B cell (primary cell): ENCODE data around the gene SOX6. TPM values are rescaled to one million over a fixed set of nuclear protein-coding genes. Genes with fewer than 3 reads are reported as not detected.

Experiments
- ATAC-seq: fragments of 200-7000 bp; cut with Tn5 transposase; one replicate; pipeline ENCODE4 v1.10.0; 2021; ENCODE audit warnings: low read depth, mild to moderate bottlenecking, moderate number of reproducible peaks, moderate library complexity
- CTCF ChIA-PET: fragments of 350-600 bp; sonication (Branson Sonifier 250); formaldehyde crosslinking; loops from one replicate; lab custom pipeline; 2021; ENCODE audit warnings: antibody characterized with exemption, inconsistent platforms; lab: Charles Lee
- POLR2A ChIA-PET: fragments of 350-600 bp; sonication (Branson Sonifier 250); formaldehyde crosslinking; loops from one replicate; lab custom pipeline; 2021; ENCODE audit warnings: antibody characterized with exemption; lab: Charles Lee
- DNase-seq: peaks from one replicate; pipeline ENCODE4 v3.0.0; 2013
- H2AFZ ChIP-seq: 2 replicates; pipeline ENCODE4 v1.6.1; 2012; ENCODE audit warnings: mild to moderate bottlenecking, low read depth, low read length; ENCODE audit not compliant: insufficient read depth, poor library complexity, severe bottlenecking
- H3K27ac ChIP-seq, 2 donors: 1 replicate in 1 of 2; 2 replicates in 1 of 2; pipeline ENCODE4 v1.5.1; 2012 to 2013; ENCODE audit warnings: low read length in 2 of 2, mild to moderate bottlenecking in 2 of 2, moderate library complexity in 1 of 2
- H3K27me3 ChIP-seq, 4 experiments: fragments of 200-600 bp in 1 of 4; sonication (generic) in 1 of 4; replicated peaks in 1 of 4; 1 replicate in 2 of 4; 2 replicates in 2 of 4; pipeline versions ENCODE4 v1.6.1 to v1.7.0; 2013 to 2016; ENCODE audit warnings: low read length in 3 of 4, mild to moderate bottlenecking in 2 of 4, mixed read lengths in 1 of 4, moderate library complexity in 1 of 4; ENCODE audit not compliant: insufficient read depth in 4 of 4, control insufficient read depth in 3 of 4; ENCODE audit errors: control extremely low read depth in 1 of 4
- H3K36me3 ChIP-seq, 2 experiments: replicated peaks in 1 of 2; 1 replicate in 1 of 2; 2 replicates in 1 of 2; pipeline versions ENCODE4 v1.6.1 to v1.7.1; 2013; ENCODE audit warnings: low read length in 1 of 2; ENCODE audit not compliant: insufficient read depth in 2 of 2, control insufficient read depth in 1 of 2; ENCODE audit errors: control extremely low read depth in 1 of 2, extremely low read depth in 1 of 2
- H3K4me1 ChIP-seq, 2 donors: fragments of 200-600 bp in 1 of 2; sonication (generic) in 1 of 2; 1 replicate in 1 of 2; 2 replicates in 1 of 2; pipeline versions ENCODE4 v1.5.1 to v1.6.1; 2013 to 2017; ENCODE audit warnings: low read length in 2 of 2; ENCODE audit not compliant: control insufficient read depth in 2 of 2, insufficient read depth in 2 of 2
- H3K4me2 ChIP-seq: replicated peaks from 2 replicates; pipeline ENCODE3; 2012; ENCODE audit warnings: mild to moderate bottlenecking, low read depth, low read length; ENCODE audit not compliant: poor library complexity, severe bottlenecking
- H3K4me3 ChIP-seq, 5 experiments: fragments of 200-600 bp in 1 of 5; sonication (generic) in 1 of 5; 1 replicate in 3 of 5; 2 replicates in 2 of 5; pipeline versions ENCODE4 v1.5.1 to v1.7.0; 2011 to 2016; ENCODE audit warnings: low read length in 4 of 5, mild to moderate bottlenecking in 4 of 5, low read depth in 2 of 5, control low read depth in 1 of 5, moderate library complexity in 1 of 5; ENCODE audit not compliant: insufficient read depth in 1 of 5; ENCODE audit errors: control extremely low read depth in 1 of 5, extremely low read depth in 1 of 5
- H3K79me2 ChIP-seq: fragments of 200-600 bp; sonication (generic); one replicate; pipeline ENCODE4 v1.6.0; 2016; ENCODE audit warnings: low read length; ENCODE audit not compliant: control insufficient read depth, insufficient read depth
- H3K9ac ChIP-seq: fragments of 200-600 bp; sonication (generic); 2 replicates; pipeline ENCODE4 v1.6.1; 2017; ENCODE audit warnings: mild to moderate bottlenecking, low read length, moderate library complexity
- H3K9me3 ChIP-seq, 3 donors: one replicate each; pipeline versions ENCODE4 v1.6.1 to v1.7.1; 2013; ENCODE audit warnings: low read length in 2 of 3; ENCODE audit not compliant: control insufficient read depth in 2 of 3, insufficient read depth in 1 of 3; ENCODE audit errors: control extremely low read depth in 1 of 3
- H4K20me1 ChIP-seq: 2 replicates; pipeline ENCODE4 v1.6.0; 2012; ENCODE audit warnings: mild to moderate bottlenecking, low read length; ENCODE audit not compliant: insufficient read depth, control insufficient read depth, poor library complexity, severe bottlenecking
- H3K27ac Mint-ChIP-seq: one replicate; pipeline ENCODE4 v1.8.0; 2021; ENCODE audit warnings: mixed read lengths
- H3K27me3 Mint-ChIP-seq: one replicate; pipeline ENCODE4 v1.8.0; 2021; ENCODE audit warnings: mixed read lengths
- H3K4me1 Mint-ChIP-seq: one replicate; pipeline ENCODE4 v1.8.0; 2021; ENCODE audit warnings: mixed read lengths
- H3K4me3 Mint-ChIP-seq: one replicate; pipeline ENCODE4 v1.8.0; 2021; ENCODE audit warnings: mixed read lengths
- H3K9me3 Mint-ChIP-seq: one replicate; pipeline ENCODE4 v1.8.0; 2022; ENCODE audit warnings: mixed read lengths; ENCODE audit not compliant: insufficient read depth
- EZH2 ChIP-seq: IDR thresholded peaks from 2 replicates; pipeline ENCODE4 v1.6.1; 2012; ENCODE audit warnings: borderline replicate concordance, low read depth, mild to moderate bottlenecking, moderate library complexity, low read length; ENCODE audit not compliant: insufficient read depth, poor library complexity, severe bottlenecking
- WGBS: methylation state at CpG from one replicate; pipeline ENCODE4 v1.1.5; 2013; ENCODE audit warnings: missing lambda C conversion rate; ENCODE audit not compliant: insufficient coverage; 5-methylcytosine and 5-hydroxymethylcytosine counted together
- intact Hi-C: fragments of 100-400 bp; cut with micrococcal nuclease; formaldehyde crosslinking; loops from one replicate; pipeline ENCODE4 v1.10.0; 2022
- polyA plus RNA-seq: library from polyadenylated mRNA; depleted of rRNA; stranded (reverse); fragments of >200 nt; gene quantifications from 2 replicates; pipeline ENCODE4 v1.2.3, GENCODE V29; 2012
- total RNA-seq, 2 donors: library from RNA; stranded (reverse); fragments of 120-200 nt in 1 of 2; gene quantifications; 1 replicate in 1 of 2; 2 replicates in 1 of 2; pipeline versions ENCODE4 v1.2.3 to v1.2.4, GENCODE V29; 2013 to 2022
- TF ChIP-seq, protein P1 (sequence below): fragments of 200-600 bp; IDR thresholded peaks from one replicate; pipeline ENCODE4 v1.8.0; 2022; ENCODE audit warnings: antibody characterized with exemption, mild to moderate bottlenecking

SOX6 gene
- total and polyA plus RNA-seq, 2 donors (not counting 1 experiment from before 2014, with no cell fraction given), result not detected

- no CpG with 5 or more reads among the region's 1 CpG for WGBS
- Histone ChIP-seq H3K4me1 (no peaks in the 10 kb centered on the region), H3K36me3 (no peaks in the 10 kb centered on the region), H3K9me3 (no peaks in the 10 kb centered on the region), H3K79me2 (no peaks in the 10 kb centered on the region), H3K27me3 (no peaks in the 10 kb centered on the region), H3K4me3 (no peak overlapping the region), H3K4me2 (no peak overlapping the region), H3K9ac (no peak overlapping the region), H3K27ac (no peak overlapping the region), H2AFZ (no peak overlapping the region), H4K20me1 (no peaks in the 10 kb centered on the region)
- Mint-ChIP-seq H3K4me1 (no peaks in the 10 kb centered on the region), H3K4me3 (no peak overlapping the region), H3K27ac (no peak overlapping the region), H3K27me3 (no peaks in the 10 kb centered on the region), H3K9me3 (no peaks in the 10 kb centered on the region)
- ATAC-seq (no peak), DNase-seq (no peak)
- intact Hi-C loops, result no loop called here
- CTCF ChIA-PET, result interaction anchor here (0.6 kb wide), 1 partner anchor 70 kb away, joined by 3 read pairs; no protein-coding TSS in a partner anchor
- no peak for TF ChIP-seq EZH2
- TF ChIP-seq, protein P1, sequence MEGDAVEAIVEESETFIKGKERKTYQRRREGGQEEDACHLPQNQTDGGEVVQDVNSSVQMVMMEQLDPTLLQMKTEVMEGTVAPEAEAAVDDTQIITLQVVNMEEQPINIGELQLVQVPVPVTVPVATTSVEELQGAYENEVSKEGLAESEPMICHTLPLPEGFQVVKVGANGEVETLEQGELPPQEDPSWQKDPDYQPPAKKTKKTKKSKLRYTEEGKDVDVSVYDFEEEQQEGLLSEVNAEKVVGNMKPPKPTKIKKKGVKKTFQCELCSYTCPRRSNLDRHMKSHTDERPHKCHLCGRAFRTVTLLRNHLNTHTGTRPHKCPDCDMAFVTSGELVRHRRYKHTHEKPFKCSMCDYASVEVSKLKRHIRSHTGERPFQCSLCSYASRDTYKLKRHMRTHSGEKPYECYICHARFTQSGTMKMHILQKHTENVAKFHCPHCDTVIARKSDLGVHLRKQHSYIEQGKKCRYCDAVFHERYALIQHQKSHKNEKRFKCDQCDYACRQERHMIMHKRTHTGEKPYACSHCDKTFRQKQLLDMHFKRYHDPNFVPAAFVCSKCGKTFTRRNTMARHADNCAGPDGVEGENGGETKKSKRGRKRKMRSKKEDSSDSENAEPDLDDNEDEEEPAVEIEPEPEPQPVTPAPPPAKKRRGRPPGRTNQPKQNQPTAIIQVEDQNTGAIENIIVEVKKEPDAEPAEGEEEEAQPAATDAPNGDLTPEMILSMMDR, result no peak
- POLR2A ChIA-PET, result no interaction called here
Observed at GRCh38 chr11:16193897-16194381, 162.4 kb downstream of the SOX6 start.

DNA sequence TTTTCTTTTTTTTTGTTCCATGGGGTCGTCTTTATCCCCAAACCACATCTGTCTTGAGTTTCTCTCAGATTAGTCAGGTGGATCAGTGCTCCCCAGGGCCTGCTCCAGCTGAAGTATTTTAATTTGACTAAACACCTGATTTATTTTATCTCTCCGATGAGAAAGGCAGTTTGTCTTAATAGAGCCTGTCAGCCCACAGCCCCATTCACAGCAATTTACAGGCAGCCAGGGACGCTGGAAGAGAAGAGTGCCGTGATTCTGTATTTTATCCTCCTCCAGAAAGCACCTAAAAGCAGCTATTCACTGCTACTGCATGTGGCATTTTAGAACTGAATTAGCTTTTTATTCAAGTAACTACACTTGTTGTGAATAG is 164.5 kb downstream of the SOX6 start:
- H3K9ac ChIP-seq, result no peak overlapping the region
- no peaks in the 10 kb centered on the region for H3K36me3 ChIP-seq
- Mint-ChIP-seq H3K27me3 (no peaks in the 10 kb centered on the region), H3K4me3 (no peak overlapping the region), H3K27ac (no peak overlapping the region), H3K4me1 (no peaks in the 10 kb centered on the region), H3K9me3 (no peaks in the 10 kb centered on the region)
- no peak overlapping the region for H3K4me3 ChIP-seq
- ATAC-seq (no peak), DNase-seq (no peak)
- H3K9me3 ChIP-seq, result no peaks in the 10 kb centered on the region
- TF ChIP-seq, protein P1, result no peak
- no peak for TF ChIP-seq EZH2
- H3K4me1 ChIP-seq, result no peaks in the 10 kb centered on the region
- no peak overlapping the region for H3K27ac ChIP-seq
- H2AFZ ChIP-seq, result no peak overlapping the region
- no peaks in the 10 kb centered on the region for H4K20me1 ChIP-seq
- no peaks in the 10 kb centered on the region for H3K79me2 ChIP-seq
- CTCF ChIA-PET, result no interaction called here
- POLR2A ChIA-PET, result no interaction called here
- no peak overlapping the region for H3K4me2 ChIP-seq
- no CpG with 5 or more reads among the region's 4 CpGs for WGBS
- intact Hi-C loops, result no loop called here
- no peaks in the 10 kb centered on the region for H3K27me3 ChIP-seq
